Measurements from ENCODE around the gene MIAT.

DNA sequence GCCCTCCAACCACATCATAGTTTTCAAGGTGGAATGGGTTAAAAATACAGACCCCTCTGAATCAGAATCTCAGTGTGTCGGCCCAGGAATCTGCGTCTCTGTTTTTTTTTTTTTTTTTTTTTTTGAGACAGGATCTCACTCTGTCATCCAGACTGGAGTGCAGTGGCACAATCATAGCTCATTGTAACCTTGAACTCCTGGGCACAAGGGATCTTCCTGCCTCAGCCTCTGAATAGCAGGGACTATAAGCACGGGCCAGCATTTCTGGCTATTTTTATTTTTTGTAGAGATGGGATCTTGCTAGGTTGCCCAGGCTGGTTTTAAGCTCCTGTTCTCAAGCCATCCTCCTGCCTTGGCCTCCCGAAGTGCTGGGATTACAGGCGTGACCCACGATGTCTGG lies 28.2 kb downstream of the MIAT start:
- TF ChIP-seq, protein P1, sequence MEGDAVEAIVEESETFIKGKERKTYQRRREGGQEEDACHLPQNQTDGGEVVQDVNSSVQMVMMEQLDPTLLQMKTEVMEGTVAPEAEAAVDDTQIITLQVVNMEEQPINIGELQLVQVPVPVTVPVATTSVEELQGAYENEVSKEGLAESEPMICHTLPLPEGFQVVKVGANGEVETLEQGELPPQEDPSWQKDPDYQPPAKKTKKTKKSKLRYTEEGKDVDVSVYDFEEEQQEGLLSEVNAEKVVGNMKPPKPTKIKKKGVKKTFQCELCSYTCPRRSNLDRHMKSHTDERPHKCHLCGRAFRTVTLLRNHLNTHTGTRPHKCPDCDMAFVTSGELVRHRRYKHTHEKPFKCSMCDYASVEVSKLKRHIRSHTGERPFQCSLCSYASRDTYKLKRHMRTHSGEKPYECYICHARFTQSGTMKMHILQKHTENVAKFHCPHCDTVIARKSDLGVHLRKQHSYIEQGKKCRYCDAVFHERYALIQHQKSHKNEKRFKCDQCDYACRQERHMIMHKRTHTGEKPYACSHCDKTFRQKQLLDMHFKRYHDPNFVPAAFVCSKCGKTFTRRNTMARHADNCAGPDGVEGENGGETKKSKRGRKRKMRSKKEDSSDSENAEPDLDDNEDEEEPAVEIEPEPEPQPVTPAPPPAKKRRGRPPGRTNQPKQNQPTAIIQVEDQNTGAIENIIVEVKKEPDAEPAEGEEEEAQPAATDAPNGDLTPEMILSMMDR (IDR thresholded peaks at IDR 0.05) = no peak
- no peak for TF ChIP-seq POLR2A (IDR thresholded peaks at IDR 0.05)

Measured in esophagus squamous epithelium (tissue), 4 donors.